GM12878 (cell line): Measurements from ENCODE around the gene TAF6. TPM values are rescaled to one million over a fixed set of nuclear protein-coding genes. Genes with fewer than 3 reads are reported as not detected.

Experiments used
- EGR1 ChIP-seq, 2 experiments: IDR thresholded peaks; 1 replicate in 1 of 2; 2 replicates in 1 of 2; pipeline ENCODE4 v1.6.1; 2011 to 2012; ENCODE audit warnings: low read depth in 2 of 2, low read length in 2 of 2, borderline replicate concordance in 1 of 2, mild to moderate bottlenecking in 1 of 2, moderate library complexity in 1 of 2
- EZH2 ChIP-seq: IDR thresholded peaks from 2 replicates; pipeline ENCODE4 v1.6.1; 2012; ENCODE audit warnings: low read depth, mild to moderate bottlenecking, control low read depth, inconsistent platforms, low read length, borderline replicate concordance; ENCODE audit not compliant: control insufficient read depth
- FOS ChIP-seq: IDR thresholded peaks from 3 replicates; pipeline ENCODE4 v1.6.1; 2011; ENCODE audit warnings: borderline replicate concordance; ENCODE audit not compliant: insufficient read length; ENCODE audit errors: extremely low read depth
- IKZF1 ChIP-seq: fragments of 450-650 bp; conservative IDR thresholded peaks from 2 replicates; pipeline ENCODE4 v1.6.1; 2017; ENCODE audit warnings: antibody characterized with exemption, mild to moderate bottlenecking
- KDM1A ChIP-seq: fragments of 200-600 bp; sonication (generic); IDR thresholded peaks from 2 replicates; pipeline ENCODE4 v1.6.1; 2016; ENCODE audit warnings: borderline replicate concordance
- MLLT1 ChIP-seq: fragments of 450-650 bp; IDR thresholded peaks from 2 replicates; pipeline ENCODE4 v1.6.1; 2016; ENCODE audit warnings: mild to moderate bottlenecking
- NFXL1 ChIP-seq: fragments of 450-650 bp; IDR thresholded peaks from 2 replicates; pipeline ENCODE4 v1.6.1; 2017; ENCODE audit warnings: antibody characterized with exemption, mild to moderate bottlenecking, borderline replicate concordance
- NFYA ChIP-seq: IDR thresholded peaks from 2 replicates; pipeline ENCODE4 v1.6.1; 2011; ENCODE audit warnings: low read depth, mild to moderate bottlenecking, low read length, improper control_type of control experiment, borderline replicate concordance
- PAX5 ChIP-seq: IDR thresholded peaks from 2 replicates; pipeline ENCODE4 v1.6.1; 2011; ENCODE audit warnings: low read depth, low read length, borderline replicate concordance
- SMAD5 ChIP-seq: IDR thresholded peaks from 2 replicates; pipeline ENCODE4 v1.6.1; 2016; ENCODE audit warnings: antibody characterized with exemption, low read depth
- SMARCA5 ChIP-seq: fragments of 450-650 bp; IDR thresholded peaks from 2 replicates; pipeline ENCODE4 v1.6.1; 2017; ENCODE audit warnings: mild to moderate bottlenecking
- TCF12 ChIP-seq: IDR thresholded peaks from 2 replicates; pipeline ENCODE4 v1.6.1; 2011; ENCODE audit warnings: low read depth, mild to moderate bottlenecking, low read length
- ZNF622 ChIP-seq: fragments of 450-650 bp; IDR thresholded peaks from 2 replicates; pipeline ENCODE4 v1.6.1; 2017; ENCODE audit warnings: mild to moderate bottlenecking, inconsistent platforms
- polyA plus RNA-seq, 11 experiments: library from polyadenylated mRNA; depleted of rRNA in 4 of 11; unstranded in 6 of 11; stranded (reverse) in 5 of 11; fragments of >200 nt; fragmentation: Nextera tagmentation in 4 of 11; fragmentation: Illumina TruSeq in 1 of 11; extraction: Ambion mirVana in 4 of 11; extraction: Trizol in 1 of 11; gene quantifications; 1 replicate in 1 of 11; 2 replicates in 10 of 11; pipeline versions ENCODE4 v1.2.1 to v1.2.3, GENCODE V29; 2011 to 2016; ENCODE audit warnings: inconsistent platforms in 2 of 11, missing spikeins in 2 of 11, low read depth in 1 of 11
- total RNA-seq, 4 experiments: library from RNA; depleted of rRNA in 3 of 4; stranded (reverse); fragments of >200 nt in 3 of 4; fragmentation: Illumina TruSeq in 1 of 4; extraction: Trizol in 1 of 4; gene quantifications; 2 replicates each; pipeline versions ENCODE4 v1.2.1 to v1.2.3, GENCODE V29; 2013 to 2021
- TF ChIP-seq, protein P1 (sequence below): fragments of 450-650 bp; IDR thresholded peaks from 2 replicates; pipeline ENCODE4 v1.6.1; 2017; ENCODE audit warnings: low read depth, mild to moderate bottlenecking, moderate library complexity
- TF ChIP-seq, protein P2 (sequence below): IDR thresholded peaks from 2 replicates; pipeline ENCODE4 v1.6.1; 2011; ENCODE audit warnings: mild to moderate bottlenecking, low read depth, low read length, moderate library complexity; ENCODE audit not compliant: insufficient replicate concordance
- TF ChIP-seq, protein P3 (sequence below): IDR thresholded peaks from 2 replicates; pipeline ENCODE4 v1.6.1; 2012; ENCODE audit warnings: improper control_type of control experiment, low read depth, low read length; ENCODE audit not compliant: insufficient replicate concordance

TAF6 gene
- total and polyA plus RNA-seq, 10 of the 15 experiments (the other 5 are each of a cell fraction or from before 2014, with no cell fraction given) = 0.27 to 42.6 (median 17.0) TPM

DNA sequence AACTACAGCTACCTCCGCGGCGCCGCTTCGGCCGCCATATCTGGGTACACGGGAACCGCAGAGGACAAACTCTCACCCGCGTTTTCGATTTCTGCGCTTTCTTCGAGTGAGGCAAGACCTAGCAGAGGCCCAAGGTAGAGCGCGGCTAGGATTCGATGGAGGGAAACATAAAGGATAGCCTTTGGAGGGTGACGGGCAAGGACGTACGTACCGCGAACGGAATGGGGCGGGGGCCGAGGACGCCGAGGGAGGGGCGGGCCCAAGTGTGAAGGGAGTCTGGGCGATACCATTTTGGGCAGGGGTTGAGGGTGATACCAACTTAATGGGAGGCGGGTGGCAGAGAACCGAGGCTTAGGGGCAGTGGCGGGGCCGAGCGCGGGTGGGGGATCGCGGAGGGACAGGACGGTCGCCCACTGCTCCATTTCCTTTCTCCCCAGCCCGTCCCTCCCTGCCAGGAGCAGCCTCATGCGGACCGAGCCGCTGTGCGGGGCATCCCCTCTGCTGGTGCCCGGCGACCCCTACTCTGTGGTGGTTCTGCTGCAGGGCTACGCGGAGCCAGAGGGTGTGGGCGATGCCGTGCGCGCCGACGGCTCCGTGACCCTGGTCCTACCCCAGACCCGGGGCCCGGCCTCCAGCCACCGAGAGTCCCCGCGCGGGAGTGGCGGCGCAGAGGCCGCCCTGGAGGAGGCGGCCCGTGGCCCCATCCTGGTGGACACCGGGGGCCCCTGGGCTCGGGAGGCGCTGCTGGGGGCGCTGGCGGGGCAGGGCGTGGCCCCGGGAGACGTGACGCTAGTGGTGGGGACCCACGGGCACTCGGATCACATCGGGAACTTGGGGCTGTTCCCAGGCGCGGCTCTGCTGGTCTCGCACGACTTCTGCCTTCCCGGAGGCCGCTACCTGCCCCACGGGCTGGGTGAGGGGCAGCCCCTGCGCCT is 8.0 kb upstream of the TAF6 start, which contains the start of gene MBLAC1 (continued):
- TF ChIP-seq, protein P1, sequence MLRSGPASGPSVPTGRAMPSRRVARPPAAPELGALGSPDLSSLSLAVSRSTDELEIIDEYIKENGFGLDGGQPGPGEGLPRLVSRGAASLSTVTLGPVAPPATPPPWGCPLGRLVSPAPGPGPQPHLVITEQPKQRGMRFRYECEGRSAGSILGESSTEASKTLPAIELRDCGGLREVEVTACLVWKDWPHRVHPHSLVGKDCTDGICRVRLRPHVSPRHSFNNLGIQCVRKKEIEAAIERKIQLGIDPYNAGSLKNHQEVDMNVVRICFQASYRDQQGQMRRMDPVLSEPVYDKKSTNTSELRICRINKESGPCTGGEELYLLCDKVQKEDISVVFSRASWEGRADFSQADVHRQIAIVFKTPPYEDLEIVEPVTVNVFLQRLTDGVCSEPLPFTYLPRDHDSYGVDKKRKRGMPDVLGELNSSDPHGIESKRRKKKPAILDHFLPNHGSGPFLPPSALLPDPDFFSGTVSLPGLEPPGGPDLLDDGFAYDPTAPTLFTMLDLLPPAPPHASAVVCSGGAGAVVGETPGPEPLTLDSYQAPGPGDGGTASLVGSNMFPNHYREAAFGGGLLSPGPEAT = peak; percentile 75
- TF ChIP-seq NFYA (no peak), MLLT1 (peak; percentile 84), PAX5 (no peak), TCF12 (no peak), EGR1 (IDR thresholded peaks at IDR 0.05; ENCODE audit: borderline replicate concordance in 1 of 2, low read depth in 2 of 2, low read length in 2 of 2) (peak in 1 of 2 experiments; percentile 28; a peak in 1 of 3 replicates), SMARCA5 (peak; percentile 75), IKZF1 (peak; percentile 77), EZH2 (no peak), NFXL1 (no peak; the same call in 1 of the 2 replicates), FOS (no peak), SMAD5 (peak; percentile 76; the same call in 1 of the 2 replicates), KDM1A (no peak), ZNF622 (no peak)
- TF ChIP-seq, protein P2, sequence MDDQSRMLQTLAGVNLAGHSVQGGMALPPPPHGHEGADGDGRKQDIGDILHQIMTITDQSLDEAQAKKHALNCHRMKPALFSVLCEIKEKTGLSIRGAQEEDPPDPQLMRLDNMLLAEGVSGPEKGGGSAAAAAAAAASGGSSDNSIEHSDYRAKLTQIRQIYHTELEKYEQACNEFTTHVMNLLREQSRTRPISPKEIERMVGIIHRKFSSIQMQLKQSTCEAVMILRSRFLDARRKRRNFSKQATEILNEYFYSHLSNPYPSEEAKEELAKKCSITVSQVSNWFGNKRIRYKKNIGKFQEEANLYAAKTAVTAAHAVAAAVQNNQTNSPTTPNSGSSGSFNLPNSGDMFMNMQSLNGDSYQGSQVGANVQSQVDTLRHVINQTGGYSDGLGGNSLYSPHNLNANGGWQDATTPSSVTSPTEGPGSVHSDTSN = peak; percentile 21
- TF ChIP-seq, protein P3, sequence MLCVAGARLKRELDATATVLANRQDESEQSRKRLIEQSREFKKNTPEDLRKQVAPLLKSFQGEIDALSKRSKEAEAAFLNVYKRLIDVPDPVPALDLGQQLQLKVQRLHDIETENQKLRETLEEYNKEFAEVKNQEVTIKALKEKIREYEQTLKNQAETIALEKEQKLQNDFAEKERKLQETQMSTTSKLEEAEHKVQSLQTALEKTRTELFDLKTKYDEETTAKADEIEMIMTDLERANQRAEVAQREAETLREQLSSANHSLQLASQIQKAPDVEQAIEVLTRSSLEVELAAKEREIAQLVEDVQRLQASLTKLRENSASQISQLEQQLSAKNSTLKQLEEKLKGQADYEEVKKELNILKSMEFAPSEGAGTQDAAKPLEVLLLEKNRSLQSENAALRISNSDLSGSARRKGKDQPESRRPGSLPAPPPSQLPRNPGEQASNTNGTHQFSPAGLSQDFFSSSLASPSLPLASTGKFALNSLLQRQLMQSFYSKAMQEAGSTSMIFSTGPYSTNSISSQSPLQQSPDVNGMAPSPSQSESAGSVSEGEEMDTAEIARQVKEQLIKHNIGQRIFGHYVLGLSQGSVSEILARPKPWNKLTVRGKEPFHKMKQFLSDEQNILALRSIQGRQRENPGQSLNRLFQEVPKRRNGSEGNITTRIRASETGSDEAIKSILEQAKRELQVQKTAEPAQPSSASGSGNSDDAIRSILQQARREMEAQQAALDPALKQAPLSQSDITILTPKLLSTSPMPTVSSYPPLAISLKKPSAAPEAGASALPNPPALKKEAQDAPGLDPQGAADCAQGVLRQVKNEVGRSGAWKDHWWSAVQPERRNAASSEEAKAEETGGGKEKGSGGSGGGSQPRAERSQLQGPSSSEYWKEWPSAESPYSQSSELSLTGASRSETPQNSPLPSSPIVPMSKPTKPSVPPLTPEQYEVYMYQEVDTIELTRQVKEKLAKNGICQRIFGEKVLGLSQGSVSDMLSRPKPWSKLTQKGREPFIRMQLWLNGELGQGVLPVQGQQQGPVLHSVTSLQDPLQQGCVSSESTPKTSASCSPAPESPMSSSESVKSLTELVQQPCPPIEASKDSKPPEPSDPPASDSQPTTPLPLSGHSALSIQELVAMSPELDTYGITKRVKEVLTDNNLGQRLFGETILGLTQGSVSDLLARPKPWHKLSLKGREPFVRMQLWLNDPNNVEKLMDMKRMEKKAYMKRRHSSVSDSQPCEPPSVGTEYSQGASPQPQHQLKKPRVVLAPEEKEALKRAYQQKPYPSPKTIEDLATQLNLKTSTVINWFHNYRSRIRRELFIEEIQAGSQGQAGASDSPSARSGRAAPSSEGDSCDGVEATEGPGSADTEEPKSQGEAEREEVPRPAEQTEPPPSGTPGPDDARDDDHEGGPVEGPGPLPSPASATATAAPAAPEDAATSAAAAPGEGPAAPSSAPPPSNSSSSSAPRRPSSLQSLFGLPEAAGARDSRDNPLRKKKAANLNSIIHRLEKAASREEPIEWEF = no peak
